22Rv1 (cell line): ENCODE results near the gene CX3CR1.

Experiments used
- CTCF ChIP-seq: fragments of 450-650 bp; IDR thresholded peaks from 2 replicates; pipeline ENCODE4 v1.5.1; 2017; ENCODE audit warnings: mild to moderate bottlenecking
- ZFX ChIP-seq: fragments of 450-650 bp; IDR thresholded peaks from 2 replicates; pipeline ENCODE4 v1.6.1; 2017; ENCODE audit warnings: antibody characterized with exemption, borderline replicate concordance

- no peak for TF ChIP-seq CTCF
- no peak for TF ChIP-seq ZFX
Observed at GRCh38 chr3:39230453-39230852, 49.4 kb downstream of the CX3CR1 start.
